ENCODE measurements around the gene PLEKHA5. TPM values are rescaled to one million over a fixed set of nuclear protein-coding genes. Genes with fewer than 3 reads are reported as not detected.

Gene PLEKHA5
- total and polyA plus RNA-seq, 11 donors: 18.1 to 72.2 (median 58.2) TPM

- no peaks in the 10 kb centered on the region for H3K9me3 ChIP-seq
- H3K4me1 ChIP-seq: peaks cover 0 to 2% (median 0%) of the 10 kb centered on the region in 12 donors
- 94 to 97% (median 95%) methylated on average over 3 of the region's 3 CpGs for WGBS, 4 donors
- no peak for TF ChIP-seq CTCF (IDR thresholded peaks at IDR 0.05)
- no peak for TF ChIP-seq POLR2A (IDR thresholded peaks at IDR 0.05)
- intact Hi-C loops (cut with DNase I): no loop called here
- H3K27ac ChIP-seq: no peak overlapping the region
- DNase-seq: no peak
- no peak for ATAC-seq
- H3K36me3 ChIP-seq: no peaks in the 10 kb centered on the region
- no peak overlapping the region for H3K4me3 ChIP-seq
- no peaks in the 10 kb centered on the region for H3K27me3 ChIP-seq
These were observed 16.1 kb upstream of the PLEKHA5 start for GRCh38 chr12:19113464-19113863.

- no peak overlapping the region for H3K4me3 ChIP-seq
- 49 to 95% (median 92%) methylated on average over 1 of the region's 1 CpG for WGBS, 4 donors
- H3K27me3 ChIP-seq: no peaks in the 10 kb centered on the region
- ATAC-seq (no peak), DNase-seq (no peak)
- H3K27ac ChIP-seq: no peak overlapping the region
- intact Hi-C loops (cut with DNase I): no loop called here
- H3K9me3 ChIP-seq: no peaks in the 10 kb centered on the region
- TF ChIP-seq CTCF (IDR thresholded peaks at IDR 0.05): no peak
- no peak for TF ChIP-seq POLR2A (IDR thresholded peaks at IDR 0.05)
- peaks cover 0 to 2% (median 0%) of the 10 kb centered on the region in 12 donors for H3K4me1 ChIP-seq
- H3K36me3 ChIP-seq: no peaks in the 10 kb centered on the region
These were observed 14.2 kb upstream of the PLEKHA5 start for GRCh38 chr12:19115285-19115684.

- H3K4me3 ChIP-seq: no peak overlapping the region
- 92 to 98% (median 96%) methylated on average over 3 of the region's 3 CpGs for WGBS, 4 donors
- intact Hi-C loops (cut with DNase I): no loop called here
- DNase-seq (no peak), ATAC-seq (no peak)
- peaks cover 0 to 6% (median 0%) of the 10 kb centered on the region in 12 donors for H3K4me1 ChIP-seq
- no peaks in the 10 kb centered on the region for H3K27me3 ChIP-seq
- no peaks in the 10 kb centered on the region for H3K9me3 ChIP-seq
- H3K27ac ChIP-seq: no peak overlapping the region
- H3K36me3 ChIP-seq: no peaks in the 10 kb centered on the region
- TF ChIP-seq POLR2A (IDR thresholded peaks at IDR 0.05): no peak
- TF ChIP-seq CTCF (IDR thresholded peaks at IDR 0.05): no peak
These were observed 10.1 kb upstream of the PLEKHA5 start for GRCh38 chr12:19119440-19119839.

- Histone ChIP-seq H3K27me3 (no peaks in the 10 kb centered on the region), H3K9me3 (peaks cover 0 to 5% (median 0%) of the 10 kb centered on the region in 12 donors), H3K36me3 (no peaks in the 10 kb centered on the region), H3K4me3 (no peak overlapping the region), H3K4me1 (peaks cover 0 to 6% (median 0%) of the 10 kb centered on the region in 12 donors), H3K27ac (no peak overlapping the region)
- ATAC-seq: no peak
- TF ChIP-seq POLR2A (IDR thresholded peaks at IDR 0.05) (no peak), CTCF (IDR thresholded peaks at IDR 0.05) (no peak)
- 59 to 71% (median 62%) methylated on average over 3 of the region's 3 CpGs for WGBS, 4 donors
- intact Hi-C loops (cut with DNase I): loop anchor here in 3 of 10 donors (5.0 to 10.0 kb wide), 3 partner anchors 233 to 256 kb away; no protein-coding TSS in a partner anchor
- DNase-seq: no peak
These were observed 8.7 kb upstream of the PLEKHA5 start for GRCh38 chr12:19120795-19121194.

Measured in heart left ventricle (tissue), 16 donors.